ENCODE results near the gene MALAT1.
A peak's percentile ranks its signal among the peaks of the same experiment; 100 is the strongest.
"Not testable (repeated sequence)": the region's sequence is repeated elsewhere in the genome, so short reads cannot be mapped to it uniquely, and the experiment has no call there.

The MALAT1 gene

GRCh38 chr11:65522718-65523630 is 24.1 kb downstream of the MALAT1 start:
- not testable (repeated sequence) for DNase-seq

GRCh38 chr11:65523631-65523968 is 24.8 kb downstream of the MALAT1 start:
- not testable (repeated sequence) for DNase-seq

- DNase-seq: no peak
These were observed 25.3 kb downstream of the MALAT1 start for GRCh38 chr11:65524014-65524740.

- DNase-seq: peak; percentile 85
These were observed 26.1 kb downstream of the MALAT1 start, which contains the start of gene SCYL1 for GRCh38 chr11:65524741-65525545. SCYL1 (plus strand) TSS chr11:65525083; CDS start chr11:65525154, 71 bp downstream.

- DNase-seq: no peak
These were observed 27.0 kb downstream of the MALAT1 start for GRCh38 chr11:65525546-65526480.

GRCh38 chr11:65526744-65527143 is 27.9 kb downstream of the MALAT1 start:
- DNase-seq: no peak

- DNase-seq: no peak
These were observed 30.0 kb downstream of the MALAT1 start for GRCh38 chr11:65528819-65529350.

GRCh38 chr11:65529475-65530156 is 30.8 kb downstream of the MALAT1 start:
- DNase-seq: no peak

- DNase-seq: no peak
These were observed 31.3 kb downstream of the MALAT1 start for GRCh38 chr11:65530157-65530496.

GRCh38 chr11:65532388-65533064 is 33.7 kb downstream of the MALAT1 start:
- DNase-seq: no peak

- DNase-seq: no peak
These were observed 36.3 kb downstream of the MALAT1 start for GRCh38 chr11:65535102-65535501.

- DNase-seq: no peak
These were observed 37.8 kb downstream of the MALAT1 start for GRCh38 chr11:65536412-65537295.

- no peak for DNase-seq
These were observed 38.4 kb downstream of the MALAT1 start for GRCh38 chr11:65537296-65537597.

GRCh38 chr11:65537620-65538231 is 38.9 kb downstream of the MALAT1 start:
- DNase-seq: no peak

GRCh38 chr11:65538232-65538914 is 39.5 kb downstream of the MALAT1 start:
- DNase-seq: no peak

- DNase-seq: no peak
These were observed 40.3 kb downstream of the MALAT1 start for GRCh38 chr11:65538915-65539743.

GRCh38 chr11:65539744-65540289 is 41.0 kb downstream of the MALAT1 start:
- no peak for DNase-seq

All from NCI-H2171 (cell line).